ENCODE data around the gene VWA7. TPM values are rescaled to one million over a fixed set of nuclear protein-coding genes. Genes with fewer than 3 reads are reported as not detected.

The VWA7 gene
- total RNA-seq, 4 donors from 2014 or later = 0.22 to 0.80 (median 0.58) TPM

DNA sequence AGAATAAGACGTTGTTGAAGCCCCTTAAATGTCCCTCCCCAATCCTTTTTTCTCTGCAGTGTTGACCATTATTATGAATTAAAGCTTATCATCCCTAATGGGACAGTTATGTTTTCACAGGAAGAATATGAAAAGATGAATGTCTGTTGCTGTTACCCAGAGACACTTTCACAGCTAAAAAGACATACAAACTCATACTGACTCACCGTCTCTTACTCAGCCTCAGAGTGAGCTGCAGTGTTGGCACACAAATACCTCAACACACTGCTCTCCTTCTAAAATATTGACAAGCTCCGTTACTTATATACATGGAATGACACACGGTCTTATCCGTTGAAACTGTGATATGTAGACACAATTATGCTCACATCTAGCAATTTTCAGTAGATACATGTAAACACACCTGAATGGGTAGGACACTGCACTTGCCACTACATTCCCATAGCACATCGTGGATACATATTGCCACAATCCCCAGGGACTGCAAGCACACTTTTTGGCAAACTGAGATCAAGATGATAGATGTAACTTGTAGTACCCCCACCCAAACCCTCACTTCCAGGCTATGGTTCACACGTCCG is 24.3 kb downstream of the VWA7 start:
- DNase-seq = no peak

DNA sequence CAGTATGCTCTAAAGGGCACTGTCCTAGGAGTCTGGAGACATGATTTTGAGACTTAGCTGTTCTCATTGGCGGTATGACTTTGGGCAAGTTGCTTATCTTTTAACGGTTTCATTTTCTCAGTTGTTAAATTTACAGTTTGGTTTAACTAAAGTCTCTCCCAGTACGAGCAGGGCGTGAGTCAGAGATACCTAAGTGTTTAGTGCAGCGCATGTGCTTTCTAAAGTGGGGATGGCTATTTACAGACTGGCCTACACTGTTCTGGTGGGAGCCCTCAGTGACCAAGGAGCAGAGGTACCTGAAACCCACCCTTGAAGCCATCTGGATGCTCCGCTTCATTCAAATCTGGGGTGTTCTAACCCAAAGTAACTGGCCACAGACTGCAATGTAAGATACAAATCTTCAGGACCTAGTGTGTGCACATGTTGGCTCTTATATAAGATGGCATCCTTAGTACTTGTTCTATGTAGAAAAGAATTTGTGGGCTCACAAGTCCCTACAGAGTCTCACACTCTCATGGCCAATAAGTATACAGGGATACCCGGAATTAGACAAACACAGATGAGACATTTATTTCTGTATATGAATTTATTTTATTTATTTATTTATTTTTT is 26.6 kb downstream of the VWA7 start:
- TF ChIP-seq, protein P1, sequence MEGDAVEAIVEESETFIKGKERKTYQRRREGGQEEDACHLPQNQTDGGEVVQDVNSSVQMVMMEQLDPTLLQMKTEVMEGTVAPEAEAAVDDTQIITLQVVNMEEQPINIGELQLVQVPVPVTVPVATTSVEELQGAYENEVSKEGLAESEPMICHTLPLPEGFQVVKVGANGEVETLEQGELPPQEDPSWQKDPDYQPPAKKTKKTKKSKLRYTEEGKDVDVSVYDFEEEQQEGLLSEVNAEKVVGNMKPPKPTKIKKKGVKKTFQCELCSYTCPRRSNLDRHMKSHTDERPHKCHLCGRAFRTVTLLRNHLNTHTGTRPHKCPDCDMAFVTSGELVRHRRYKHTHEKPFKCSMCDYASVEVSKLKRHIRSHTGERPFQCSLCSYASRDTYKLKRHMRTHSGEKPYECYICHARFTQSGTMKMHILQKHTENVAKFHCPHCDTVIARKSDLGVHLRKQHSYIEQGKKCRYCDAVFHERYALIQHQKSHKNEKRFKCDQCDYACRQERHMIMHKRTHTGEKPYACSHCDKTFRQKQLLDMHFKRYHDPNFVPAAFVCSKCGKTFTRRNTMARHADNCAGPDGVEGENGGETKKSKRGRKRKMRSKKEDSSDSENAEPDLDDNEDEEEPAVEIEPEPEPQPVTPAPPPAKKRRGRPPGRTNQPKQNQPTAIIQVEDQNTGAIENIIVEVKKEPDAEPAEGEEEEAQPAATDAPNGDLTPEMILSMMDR (IDR thresholded peaks at IDR 0.05) = no peak
- TF ChIP-seq POLR2A (IDR thresholded peaks at IDR 0.05) = no peak
- Histone ChIP-seq H3K9me3 (no peaks in the 10 kb centered on the region), H3K36me3 (peaks cover 0 to 11% (median 0%) of the 10 kb centered on the region in 3 donors), H3K4me3 (no peak overlapping the region), H3K27ac (no peak overlapping the region), H3K4me1 (no peaks in the 10 kb centered on the region), H3K27me3 (no peaks in the 10 kb centered on the region)
- WGBS, 2 donors = 88 to 91% methylated on average over 7 of the region's 7 CpGs
- DNase-seq = no peak
- intact Hi-C loops (cut with DNase I) = no loop called here

More for the DNA sequence above, 24.3 kb downstream of the VWA7 start:
- Histone ChIP-seq H3K9me3 (no peaks in the 10 kb centered on the region), H3K4me1 (no peaks in the 10 kb centered on the region), H3K4me3 (no peak overlapping the region), H3K27ac (no peak overlapping the region), H3K27me3 (no peaks in the 10 kb centered on the region), H3K36me3 (peaks cover 0 to under 1% (median 0%) of the 10 kb centered on the region in 3 donors)
- intact Hi-C loops (cut with DNase I) = no loop called here
- 57 to 83% methylated on average over 8 of the region's 8 CpGs for WGBS, 2 donors
- no peak for TF ChIP-seq POLR2A (IDR thresholded peaks at IDR 0.05)
- TF ChIP-seq, protein P1 (IDR thresholded peaks at IDR 0.05) = no peak

DNA sequence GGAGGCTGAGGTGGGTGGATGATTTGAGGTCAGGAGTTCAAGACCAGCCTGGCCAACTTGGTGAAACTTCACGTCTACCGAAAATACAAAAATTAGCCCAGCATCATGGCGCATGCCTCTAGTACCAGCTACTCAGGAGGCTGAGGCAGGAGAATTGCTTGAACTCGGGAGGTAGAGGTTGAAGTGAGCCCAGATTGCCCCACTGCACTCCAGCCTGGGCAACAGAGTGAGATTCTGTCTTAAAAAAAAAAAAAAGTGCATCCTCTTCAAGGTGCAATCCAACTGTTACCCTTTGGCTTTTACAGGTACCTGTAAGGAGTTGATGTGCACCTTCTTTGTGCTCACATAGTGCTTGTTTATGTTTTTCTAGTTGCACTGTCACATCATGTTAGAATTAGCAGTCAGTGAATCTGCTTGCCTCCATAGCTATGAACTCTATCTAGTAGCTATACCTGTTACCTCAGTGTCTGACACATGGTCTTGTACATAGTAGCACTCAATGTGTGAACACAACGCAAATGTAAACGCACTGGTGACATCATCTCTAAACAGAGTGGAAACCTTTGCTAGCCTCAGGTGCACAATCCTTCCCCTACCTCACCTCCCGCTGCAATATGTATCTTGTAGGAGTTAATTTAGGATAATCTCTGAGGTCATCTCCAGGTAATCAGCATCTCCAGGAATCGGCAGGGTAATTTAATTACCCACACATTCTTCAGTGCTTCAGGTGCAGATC is 27.7 kb downstream of the VWA7 start:
- H3K27ac ChIP-seq = no peak overlapping the region
- H3K36me3 ChIP-seq = peaks cover 0 to 11% (median 0%) of the 10 kb centered on the region in 3 donors
- H3K4me3 ChIP-seq = no peak overlapping the region
- no peaks in the 10 kb centered on the region for H3K9me3 ChIP-seq
- no peaks in the 10 kb centered on the region for H3K27me3 ChIP-seq
- no peaks in the 10 kb centered on the region for H3K4me1 ChIP-seq
- TF ChIP-seq, protein P1 (IDR thresholded peaks at IDR 0.05) = no peak
- no peak for TF ChIP-seq POLR2A (IDR thresholded peaks at IDR 0.05)
- WGBS, 2 donors = 88 to 90% methylated on average over 5 to 8 of the region's 8 CpGs
- intact Hi-C loops (cut with DNase I) = no loop called here
- no peak for DNase-seq

DNA sequence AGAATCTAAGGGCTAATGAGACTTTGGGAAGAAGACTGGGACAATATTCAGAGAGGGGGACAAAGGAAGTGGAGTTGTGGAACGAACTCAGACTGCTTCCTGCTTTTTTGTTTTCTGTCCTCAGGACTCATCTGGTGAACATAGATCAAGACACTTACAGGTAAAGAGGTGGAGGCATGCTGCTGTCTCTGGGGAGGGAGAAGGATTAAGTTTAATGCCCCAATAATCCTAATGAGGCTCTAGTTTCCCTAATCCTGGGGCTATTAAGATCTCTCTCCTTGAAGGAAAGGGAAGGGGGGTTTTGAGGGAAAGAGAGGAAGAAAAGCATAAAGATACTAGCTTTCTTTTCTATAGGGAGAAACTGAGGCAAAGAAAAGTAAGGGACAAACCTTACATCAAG is 32.7 kb downstream of the VWA7 start:
- H3K4me3 ChIP-seq = no peak overlapping the region
- DNase-seq = no peak
- H3K9me3 ChIP-seq = no peaks in the 10 kb centered on the region
- no peak overlapping the region for H3K27ac ChIP-seq
- H3K4me1 ChIP-seq = peaks cover 0 to 13% (median 9%) of the 10 kb centered on the region in 3 donors
- H3K36me3 ChIP-seq = peaks cover 0 to 11% (median 0%) of the 10 kb centered on the region in 3 donors
- H3K27me3 ChIP-seq = no peaks in the 10 kb centered on the region
- 48 to 57% methylated on average over 1 of the region's 1 CpG for WGBS, 2 donors
- TF ChIP-seq POLR2A (IDR thresholded peaks at IDR 0.05) = no peak
- TF ChIP-seq, protein P1 (IDR thresholded peaks at IDR 0.05) = no peak
- intact Hi-C loops (cut with DNase I) = no loop called here

DNA sequence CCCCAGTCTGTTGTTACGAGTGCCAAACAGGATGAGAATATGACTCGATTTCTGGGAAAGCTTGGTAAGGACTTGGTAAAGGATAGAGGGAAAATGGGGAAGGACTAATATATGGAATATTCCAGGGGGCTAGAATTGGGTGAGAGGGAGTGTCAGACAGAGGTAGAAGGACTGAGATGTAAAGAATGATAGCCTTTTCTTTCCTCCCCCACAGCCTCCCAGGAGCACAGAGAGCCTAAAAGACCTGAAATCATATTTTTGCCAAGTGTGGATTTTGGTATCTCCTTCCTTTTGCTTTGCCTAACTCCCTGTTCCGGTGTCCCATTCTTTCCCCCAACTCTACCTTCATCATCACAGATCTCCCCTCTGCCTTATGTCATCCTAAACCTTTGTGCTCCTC is 34.2 kb downstream of the VWA7 start:
- no peak for TF ChIP-seq POLR2A (IDR thresholded peaks at IDR 0.05)
- Histone ChIP-seq H3K36me3 (peaks cover 0 to 11% (median 0%) of the 10 kb centered on the region in 3 donors), H3K4me1 (peaks cover 14 to 28% (median 23%) of the 10 kb centered on the region in 3 donors), H3K27me3 (no peaks in the 10 kb centered on the region), H3K27ac (no peak overlapping the region), H3K9me3 (no peaks in the 10 kb centered on the region), H3K4me3 (no peak overlapping the region)
- WGBS, 2 donors = 67 to 69% methylated on average over 3 of the region's 3 CpGs
- intact Hi-C loops (cut with DNase I) = no loop called here
- no peak for DNase-seq

Measured in esophagus squamous epithelium (tissue), 5 donors.